Measurements from ENCODE around the gene SALL1.
A peak's percentile ranks its signal among the peaks of the same experiment; 100 is the strongest.

SALL1 gene

DNA sequence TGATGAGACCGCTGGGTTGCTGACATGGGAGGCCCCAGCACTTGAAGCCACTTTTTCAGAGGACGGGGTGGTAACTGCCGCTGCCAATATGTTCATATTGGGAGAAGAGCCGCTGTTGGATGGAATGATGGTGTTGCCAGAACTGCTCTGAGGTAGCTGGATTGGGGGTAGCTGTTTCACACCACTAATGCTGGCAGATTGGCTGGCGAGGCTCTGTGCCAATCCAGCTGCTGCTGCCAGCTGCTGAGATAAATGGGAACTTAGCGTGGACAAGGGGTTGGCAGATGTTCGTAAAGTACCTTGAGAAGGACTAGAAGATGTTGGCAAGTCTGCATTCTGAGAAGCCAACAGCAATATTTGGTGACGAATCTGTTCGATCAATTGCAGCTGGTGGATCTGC is 10.0 kb downstream of the SALL1 start:
- no peak for DNase-seq (ENCODE audit: low spot score)

DNA sequence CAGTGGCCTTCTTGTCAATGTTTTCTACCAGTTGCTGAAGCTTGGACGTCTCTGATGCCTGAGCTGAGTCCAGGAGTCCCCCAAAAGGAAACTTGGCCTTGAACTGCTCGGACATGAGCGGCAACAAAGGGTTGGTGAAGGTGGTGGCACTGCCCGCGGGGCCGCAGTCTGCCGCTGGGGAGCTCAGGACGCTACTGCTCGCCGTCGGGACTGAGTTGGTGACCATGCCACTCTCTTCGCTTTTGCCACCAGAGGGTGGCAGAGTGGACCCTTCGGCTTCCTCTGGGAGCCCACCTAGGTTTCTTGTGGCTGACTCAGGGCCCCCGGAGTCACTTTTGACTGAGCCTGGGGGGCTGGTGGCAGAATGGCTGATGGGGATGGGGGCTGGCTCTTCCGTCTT is 11.0 kb downstream of the SALL1 start:
- DNase-seq (ENCODE audit: low spot score): no peak

DNA sequence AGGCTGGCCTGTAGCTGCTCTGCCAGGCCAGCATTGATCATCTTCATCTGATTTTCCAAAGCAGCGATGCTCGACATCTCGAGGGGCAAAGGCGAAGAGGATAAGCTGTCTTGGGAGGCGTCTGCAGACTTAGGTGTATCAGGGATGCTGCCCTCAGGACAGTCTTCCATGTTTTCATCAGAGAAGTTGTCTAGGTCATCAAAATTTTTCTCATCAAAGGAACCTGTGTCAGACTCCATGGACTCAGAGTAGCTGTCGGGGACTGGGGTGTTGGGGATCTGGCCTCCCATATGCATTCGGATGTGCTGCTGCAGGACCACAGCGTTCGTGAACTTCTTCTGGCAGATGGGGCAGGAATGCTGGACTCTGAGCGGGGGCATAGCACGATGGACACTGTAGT is 11.5 kb downstream of the SALL1 start:
- DNase-seq (ENCODE audit: low spot score): no peak

DNA sequence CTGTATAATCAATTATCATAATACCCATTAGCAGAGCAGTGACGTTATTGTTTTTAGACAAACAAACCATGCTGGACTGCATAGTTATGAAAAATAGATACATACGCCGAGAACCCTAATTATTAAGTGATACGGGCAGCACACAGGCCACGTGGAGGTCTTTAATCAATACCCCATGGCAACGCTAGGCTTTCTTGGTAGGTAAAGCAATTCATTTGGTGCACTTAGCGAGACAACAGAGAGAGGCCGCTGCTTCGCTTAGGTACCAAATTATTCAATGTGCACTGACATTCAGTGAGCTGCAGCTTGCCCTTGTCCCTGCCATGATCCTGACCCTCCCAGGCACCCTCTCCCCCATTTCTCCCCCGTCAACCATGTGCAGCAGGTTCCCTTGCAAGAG is 12.9 kb downstream of the SALL1 start:
- DNase-seq (ENCODE audit: low spot score): no peak

DNA sequence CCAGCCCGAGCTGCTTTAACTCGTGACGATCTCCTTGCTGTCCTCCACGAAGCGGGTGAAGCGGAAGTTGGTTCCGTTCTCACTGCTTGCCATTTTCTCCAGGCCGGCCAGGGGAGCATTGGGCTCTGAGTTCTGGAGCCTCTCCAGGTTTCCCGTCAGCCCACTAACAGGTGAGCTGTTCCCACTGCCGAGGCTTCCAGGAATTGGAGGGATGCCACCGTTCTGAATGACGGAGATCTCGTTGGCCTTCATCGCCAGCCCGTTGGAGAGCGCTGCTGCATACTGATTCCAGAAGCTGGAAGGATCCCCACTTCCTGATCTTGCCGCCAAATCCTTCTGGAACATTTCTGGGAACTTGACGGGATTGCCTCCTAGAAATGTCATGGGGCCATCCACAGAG is 14.0 kb downstream of the SALL1 start:
- DNase-seq (ENCODE audit: low spot score): peak; percentile 44

DNA sequence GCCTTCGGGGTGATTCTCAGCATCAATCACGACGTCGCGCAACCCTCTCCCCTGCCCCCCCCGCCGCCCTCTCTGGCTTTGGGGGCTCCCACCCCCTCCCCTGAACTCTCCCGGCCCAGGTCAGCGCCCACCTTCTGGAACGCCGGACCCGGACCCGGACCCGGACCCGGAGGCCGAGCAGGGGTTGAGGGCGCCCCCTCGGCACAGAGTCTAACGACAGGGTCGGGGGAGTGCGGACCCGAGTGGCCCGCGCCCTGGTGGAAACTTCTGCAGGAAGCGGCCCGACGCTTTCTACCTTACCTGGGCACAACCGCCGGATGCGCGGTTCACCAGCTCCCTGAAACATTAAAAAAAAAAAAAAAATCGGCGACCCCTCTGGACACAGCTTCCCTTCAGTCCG is 16.2 kb downstream of the SALL1 start:
- no peak for DNase-seq (ENCODE audit: low spot score)

DNA sequence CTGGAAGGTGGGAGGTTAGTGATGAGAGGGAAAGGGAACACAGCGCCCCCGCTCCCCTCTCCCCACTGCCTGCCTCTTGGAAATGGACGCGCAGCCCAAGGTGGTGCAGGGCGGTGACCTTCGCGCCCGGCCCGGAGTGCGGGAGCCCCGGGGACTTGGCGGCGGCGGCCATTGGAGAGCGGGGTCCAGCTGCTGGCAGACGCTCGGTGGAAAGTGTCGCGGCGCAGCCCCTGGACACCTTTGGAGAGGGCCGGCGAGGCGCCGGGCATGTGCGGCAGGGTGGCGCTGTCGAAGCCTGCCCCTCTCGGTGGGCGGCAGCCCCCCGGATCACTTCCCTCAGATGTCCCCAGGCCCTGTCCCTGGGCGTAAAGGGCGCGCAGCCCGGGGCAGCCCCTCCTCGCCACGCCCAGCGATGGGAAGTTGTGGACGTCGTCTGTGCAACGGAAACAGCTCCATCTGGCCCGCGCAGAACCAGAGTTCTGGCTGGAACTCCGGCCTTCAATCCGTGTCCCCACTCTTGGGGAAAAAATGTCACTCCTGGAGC is 16.7 kb downstream of the SALL1 start:
- no peak for DNase-seq (ENCODE audit: low spot score)

DNA sequence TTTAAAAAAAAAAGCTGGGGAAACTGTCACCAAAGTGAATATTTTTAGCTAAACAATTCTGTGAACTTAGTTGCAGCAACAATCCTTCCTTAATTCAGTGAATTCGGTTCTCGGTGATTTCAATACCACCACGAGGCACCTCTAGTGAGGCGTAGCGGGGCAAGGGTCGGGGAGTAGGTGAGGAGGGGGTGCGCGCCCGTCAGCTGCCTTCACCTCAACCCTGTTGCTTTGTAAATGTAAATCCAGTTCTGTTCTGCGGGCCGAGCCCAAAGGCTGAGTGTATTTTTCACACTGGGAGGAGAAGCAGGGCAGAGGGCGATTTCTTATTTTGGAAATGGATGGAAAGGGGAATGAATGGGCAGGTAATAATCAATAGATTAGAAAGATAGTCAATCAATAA is 17.4 kb downstream of the SALL1 start:
- DNase-seq (ENCODE audit: low spot score): no peak

DNA sequence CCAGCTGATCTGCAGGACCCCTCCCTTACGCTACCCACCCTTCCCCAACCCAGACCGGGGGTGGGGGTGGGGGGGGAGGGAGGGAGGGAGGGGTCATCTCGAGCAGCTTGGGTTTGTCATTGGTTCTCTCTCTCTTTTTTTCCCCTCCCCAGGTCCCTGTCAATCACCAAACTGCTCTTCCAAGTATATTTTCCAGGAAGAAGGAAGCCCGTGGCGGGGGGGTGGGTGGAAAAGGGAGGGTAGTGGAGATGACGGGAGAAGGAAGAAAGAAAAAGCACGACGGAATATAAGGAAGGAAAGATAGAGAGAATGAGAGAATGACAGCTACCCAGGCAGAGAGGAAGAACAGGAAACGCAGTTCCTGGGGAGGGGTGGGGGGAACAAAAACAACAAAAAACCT is 17.9 kb downstream of the SALL1 start:
- DNase-seq (ENCODE audit: low spot score): no peak

DNA sequence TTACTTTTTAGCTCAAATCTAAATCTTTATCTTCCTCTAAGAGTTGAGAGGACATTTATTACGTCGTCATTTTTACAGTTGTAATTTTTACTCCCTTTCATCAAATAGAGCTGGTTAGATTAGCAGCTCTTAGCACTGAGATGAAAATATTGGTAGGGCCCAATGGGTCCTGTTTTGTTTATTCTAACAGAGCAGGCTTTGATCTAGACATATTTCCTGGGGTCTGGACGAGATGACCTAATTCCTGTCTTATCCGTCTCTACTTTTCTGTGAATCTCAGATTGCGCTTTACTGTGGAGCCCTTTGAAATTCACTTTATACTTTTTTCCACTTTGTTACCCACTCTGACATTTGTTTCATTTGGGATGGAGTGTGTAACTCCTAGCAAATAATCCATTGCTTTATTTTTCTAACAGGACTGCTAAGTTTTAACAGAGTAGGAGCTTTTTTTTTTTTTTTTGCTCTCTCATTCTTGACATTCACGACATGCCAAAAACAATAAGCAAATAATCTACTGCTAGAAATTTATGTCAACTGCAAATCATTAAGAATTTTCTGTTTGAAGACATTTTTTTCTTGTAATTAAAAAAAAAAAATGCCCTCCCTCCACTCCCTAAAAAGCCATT is 18.5 kb downstream of the SALL1 start:
- no peak for DNase-seq (ENCODE audit: low spot score)

DNA sequence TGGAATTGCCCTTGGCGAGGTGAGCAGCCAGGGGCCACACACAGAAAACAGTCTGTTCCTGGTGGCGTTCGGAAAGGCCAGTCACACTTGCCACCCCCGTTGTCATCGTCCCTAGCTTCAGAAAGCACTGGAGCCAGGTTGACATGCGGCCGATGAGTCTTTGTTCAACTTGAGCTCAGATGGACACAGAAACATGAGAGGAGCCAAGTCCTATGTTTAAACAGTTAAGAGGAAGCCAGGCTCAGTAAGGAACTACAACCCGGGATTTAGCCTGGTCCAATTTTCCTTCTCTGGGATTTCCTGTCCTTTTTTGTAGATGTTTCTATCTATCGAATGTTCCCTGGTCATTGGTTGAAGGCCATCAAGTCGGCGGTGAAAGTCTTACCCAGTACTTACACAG is 19.5 kb downstream of the SALL1 start:
- no peak for DNase-seq (ENCODE audit: low spot score)

DNA sequence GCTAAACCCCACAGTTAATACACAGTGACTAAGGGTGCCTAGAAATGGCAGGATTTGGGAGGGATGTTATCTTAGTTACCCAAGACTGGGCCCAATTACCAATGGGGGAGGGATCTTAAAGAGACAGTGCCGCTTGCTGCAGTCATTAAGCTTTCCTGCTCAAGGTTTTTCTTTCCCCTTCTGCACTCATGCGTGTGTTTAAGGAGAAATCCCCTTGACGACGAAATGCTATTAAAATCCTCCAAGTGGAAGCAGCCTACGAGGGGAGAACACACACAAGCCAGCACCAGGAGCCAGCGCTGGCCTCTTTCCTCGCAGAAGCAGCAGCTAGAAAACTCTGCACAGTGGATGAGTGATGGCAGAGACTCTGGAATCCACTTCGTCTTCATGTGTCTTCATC is 22.0 kb downstream of the SALL1 start:
- no peak for DNase-seq (ENCODE audit: low spot score)

DNA sequence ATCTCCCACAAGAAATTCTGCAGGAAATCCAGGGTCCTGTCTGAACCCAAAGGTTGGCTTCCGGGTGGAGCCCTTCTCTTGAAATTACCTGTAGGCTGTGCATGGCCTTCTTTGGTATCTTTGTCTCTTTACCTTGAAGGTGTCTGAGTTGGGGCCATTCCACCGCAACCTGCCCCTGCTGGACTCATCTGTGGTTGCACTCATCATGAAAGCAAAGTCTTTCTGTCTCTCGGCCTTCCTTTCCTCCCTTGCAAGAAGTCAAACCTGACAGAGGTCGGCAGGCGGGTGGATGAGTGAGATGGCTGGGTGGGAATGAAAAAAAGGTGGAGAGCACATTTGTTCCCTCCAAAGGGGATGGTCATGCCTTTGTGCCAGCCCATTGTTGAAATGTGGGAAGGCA is 25.1 kb downstream of the SALL1 start:
- no peak for DNase-seq (ENCODE audit: low spot score)

DNA sequence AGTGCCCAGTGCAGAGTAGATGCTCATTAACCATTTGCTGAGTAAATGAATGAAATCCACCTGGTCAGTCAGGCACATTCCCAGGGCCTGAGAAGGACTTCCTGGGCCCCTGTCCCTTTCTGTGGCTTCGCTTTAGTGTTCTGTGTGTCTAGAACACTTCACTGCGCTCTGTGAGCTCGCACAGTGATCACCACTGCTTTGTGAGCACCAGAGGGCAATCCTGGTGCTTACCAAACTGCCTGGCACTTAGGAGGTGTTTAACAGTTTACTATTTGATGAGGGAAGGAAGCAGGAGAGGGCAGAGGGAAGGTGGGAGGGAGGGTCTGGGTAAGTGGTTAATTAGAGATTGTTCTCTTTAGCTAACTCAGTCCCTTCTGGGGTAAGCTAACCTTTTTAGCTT is 26.2 kb downstream of the SALL1 start:
- no peak for DNase-seq (ENCODE audit: low spot score)

DNA sequence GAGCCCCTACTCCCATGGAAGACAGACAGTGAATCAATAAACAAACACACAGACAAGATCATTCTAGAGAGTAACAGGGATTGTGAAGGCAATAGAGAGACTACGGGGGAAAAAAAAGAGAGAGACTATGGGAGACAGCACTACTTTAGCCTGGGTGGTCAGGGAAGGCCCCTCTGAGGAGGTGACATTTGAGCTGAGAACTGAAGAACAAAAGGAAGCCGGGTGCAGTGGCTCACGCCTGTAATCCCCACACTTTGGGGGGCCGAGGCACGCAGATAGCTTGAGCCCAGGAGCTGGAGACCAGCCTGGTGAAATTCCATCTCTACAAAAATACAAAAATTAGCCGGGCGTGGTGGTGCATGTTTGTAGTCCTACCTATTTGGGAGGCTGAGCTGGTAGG is 29.2 kb downstream of the SALL1 start:
- DNase-seq (ENCODE audit: low spot score): no peak

DNA sequence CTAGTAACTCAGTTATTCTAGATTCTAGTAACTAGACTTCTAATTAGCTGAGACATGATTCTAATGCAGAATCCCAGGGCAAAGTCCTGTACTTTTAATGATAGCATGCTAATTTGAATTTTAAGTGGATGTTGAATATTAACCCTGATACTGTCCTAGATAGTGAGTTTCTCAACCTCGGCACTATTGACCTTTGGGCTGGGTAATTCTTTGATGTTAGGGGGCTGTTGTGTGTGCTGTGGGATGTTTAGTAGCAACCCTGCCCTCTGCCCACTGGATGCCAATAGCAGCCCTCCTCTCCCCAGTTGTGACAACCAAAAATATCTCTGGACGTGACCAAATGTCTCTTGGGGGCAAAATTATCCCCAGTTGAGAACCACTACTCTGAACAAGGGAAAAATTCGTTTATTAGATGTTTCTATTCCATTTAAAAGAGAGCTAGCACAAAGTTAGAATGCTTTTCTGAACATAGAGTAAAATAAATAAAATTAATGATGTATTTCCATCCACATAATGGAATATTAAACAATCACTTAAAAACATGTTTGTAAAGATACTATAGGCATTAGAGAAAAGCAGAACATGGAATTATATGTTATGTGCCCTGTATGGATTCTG is 30.2 kb downstream of the SALL1 start:
- no peak for DNase-seq (ENCODE audit: low spot score)

DNA sequence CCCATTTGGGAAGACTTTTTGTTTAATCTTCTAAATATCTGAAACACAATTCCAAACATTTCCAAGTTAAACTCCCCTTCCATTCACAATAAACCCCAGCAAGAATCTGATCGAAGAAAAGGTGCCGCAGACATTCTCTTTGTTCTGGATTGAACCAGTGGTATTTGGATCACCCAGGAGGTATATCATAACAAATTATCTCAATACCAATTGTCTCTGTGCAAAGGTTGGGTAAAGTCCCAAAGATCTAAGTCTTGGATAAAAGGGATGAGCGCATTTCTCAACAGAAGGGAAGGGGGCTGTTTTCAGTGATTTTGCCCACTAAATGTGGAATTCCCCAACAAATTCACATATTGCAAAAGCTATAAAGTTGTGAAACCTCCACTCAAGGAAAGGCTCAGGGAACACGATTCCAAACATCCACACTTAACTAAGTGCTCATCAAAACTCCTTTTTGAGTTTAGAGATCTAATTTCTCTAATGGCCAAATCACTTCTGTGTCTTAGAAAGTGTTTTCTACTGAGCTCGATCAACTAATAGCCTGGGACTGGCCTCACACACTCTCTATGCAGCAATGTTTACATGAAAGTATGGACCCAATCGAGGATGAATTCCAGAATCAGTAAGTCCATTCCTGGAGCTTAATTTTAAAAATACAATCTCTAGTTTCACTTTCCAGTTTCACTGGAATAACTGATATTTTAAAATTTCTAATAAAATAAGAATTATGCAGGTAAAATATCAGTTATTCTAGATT is 30.9 kb downstream of the SALL1 start:
- DNase-seq (ENCODE audit: low spot score): no peak

DNA sequence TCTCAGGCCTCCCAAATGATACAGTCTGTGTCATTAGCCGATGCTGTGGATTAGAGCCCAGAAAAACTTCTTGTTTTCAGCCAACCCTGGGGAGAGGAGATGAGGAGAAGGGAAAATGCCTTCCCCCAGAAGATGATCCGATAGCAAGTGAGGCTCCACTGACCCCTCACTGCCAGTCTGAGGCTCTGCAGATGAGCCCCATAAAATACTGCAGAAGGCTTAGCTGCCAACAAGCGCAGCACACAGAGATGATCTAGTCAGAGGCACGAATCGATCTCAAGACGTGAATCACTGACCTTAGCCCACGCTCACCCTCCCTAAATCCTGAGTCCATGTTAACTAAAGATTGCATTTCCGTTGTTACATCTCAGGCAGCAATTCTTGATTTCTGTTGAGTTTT is 31.5 kb downstream of the SALL1 start:
- DNase-seq (ENCODE audit: low spot score): peak; percentile 70

DNA sequence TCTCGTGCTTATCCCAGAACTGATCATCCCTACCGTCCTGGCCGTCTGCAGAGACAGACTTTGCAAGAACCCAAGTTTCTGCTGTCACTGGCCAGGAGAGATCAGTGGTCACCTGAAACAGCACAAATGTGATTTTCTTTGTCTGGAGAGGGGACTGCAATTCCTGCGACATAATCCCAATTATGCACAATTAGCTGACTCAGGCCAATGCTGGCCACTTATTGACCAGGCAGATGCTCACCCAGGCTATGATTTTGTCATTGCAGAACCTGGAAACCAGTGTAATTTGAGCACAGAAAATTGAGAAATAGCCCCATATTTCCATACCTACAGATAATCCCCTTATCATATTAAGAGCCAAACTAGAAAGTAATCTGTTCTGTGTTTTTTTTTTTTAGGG is 34.7 kb downstream of the SALL1 start:
- no peak for DNase-seq (ENCODE audit: low spot score)

DNA sequence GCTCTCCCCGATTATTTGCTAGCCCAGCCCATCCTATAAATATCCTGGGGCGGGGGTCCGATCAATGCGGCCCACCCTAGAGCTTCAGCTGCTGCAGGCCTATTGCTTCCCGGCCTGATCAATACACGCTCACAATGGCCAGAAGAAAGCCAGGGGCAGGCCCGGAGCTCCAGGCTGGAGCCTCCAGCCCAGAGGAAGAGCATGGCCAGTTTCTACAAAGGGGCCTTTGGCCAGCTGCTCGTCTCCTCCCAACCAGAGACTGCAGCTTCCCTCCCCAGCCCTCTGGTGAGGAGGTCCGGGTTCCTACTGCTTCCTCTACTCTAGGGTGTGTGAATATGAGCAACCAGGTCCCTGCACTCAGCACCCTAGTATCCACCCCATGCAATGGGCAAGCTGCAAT is 36.7 kb downstream of the SALL1 start:
- no peak for DNase-seq (ENCODE audit: low spot score)

DNA sequence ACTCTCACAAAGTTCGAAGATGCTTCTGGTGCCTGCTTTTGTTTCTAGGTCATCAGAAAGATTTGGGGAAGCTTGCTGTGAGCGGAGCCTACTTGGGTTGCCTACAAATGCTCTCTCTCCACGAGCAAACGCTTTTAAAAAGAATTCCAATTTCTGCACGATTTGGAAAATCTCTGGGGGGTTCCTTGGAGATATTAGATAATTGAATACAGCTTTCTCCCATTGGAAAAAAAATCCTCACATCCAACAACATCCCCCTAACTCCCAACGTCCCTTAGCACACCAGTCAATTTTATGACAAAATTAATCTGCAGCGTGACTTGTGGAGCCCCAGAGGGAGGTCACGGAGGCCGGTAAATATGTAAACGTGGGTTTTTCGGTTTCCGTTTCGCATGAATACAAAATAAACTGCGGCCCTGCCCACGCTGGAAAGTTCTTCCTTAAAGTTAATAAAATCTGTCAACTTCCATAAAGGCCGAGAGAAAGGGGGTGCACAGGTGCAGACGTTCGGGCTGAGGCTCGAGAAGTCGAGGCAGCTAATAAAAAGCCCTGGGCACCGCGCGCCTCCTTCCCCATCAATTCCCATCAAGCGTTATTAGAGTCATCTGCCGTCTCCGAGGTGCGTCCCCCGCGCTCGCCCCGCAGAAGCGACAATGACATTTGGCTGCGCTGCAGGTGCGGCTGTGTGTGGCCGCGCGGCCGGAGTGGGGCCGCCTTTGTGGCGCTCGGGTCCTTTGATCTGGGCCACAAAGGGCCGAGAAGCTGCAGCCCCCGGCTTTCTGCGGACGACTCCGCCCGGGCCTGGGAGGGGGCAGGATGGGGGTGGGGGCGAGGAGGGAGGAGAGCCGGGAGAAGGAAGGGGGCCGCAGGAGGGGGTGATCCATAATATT is 37.6 kb downstream of the SALL1 start:
- DNase-seq (ENCODE audit: low spot score): no peak

DNA sequence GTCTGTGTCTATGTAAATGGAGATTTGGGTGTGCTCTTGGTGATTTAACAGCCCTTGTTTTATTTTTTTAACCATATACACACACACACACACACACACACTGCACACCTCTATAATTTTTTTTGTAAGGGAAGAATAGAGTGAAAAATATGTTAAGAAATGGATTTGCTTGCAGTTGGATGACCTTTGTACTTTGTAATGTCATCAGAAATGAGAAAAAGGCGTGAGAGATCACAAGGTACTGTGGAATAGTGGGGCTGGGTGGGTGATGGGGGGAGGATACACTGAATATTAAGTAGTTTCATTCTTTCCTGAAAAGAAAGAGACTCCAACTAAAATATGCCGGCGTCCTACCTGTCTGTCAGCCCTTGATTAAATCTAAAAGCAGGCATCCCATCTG is 38.7 kb downstream of the SALL1 start:
- DNase-seq (ENCODE audit: low spot score): no peak
